ENCODE results near the gene OPCML. TPM values are rescaled to one million over a fixed set of nuclear protein-coding genes. Genes with fewer than 3 reads are reported as not detected.

Gene OPCML
- polyA plus RNA-seq, 3 donors from 2014 or later: not detected

GRCh38 chr11:133081730-133082452 lies 450.4 kb downstream of the OPCML start:
- peaks cover 0 to 9% (median 1%) of the 10 kb centered on the region in 6 donors for H3K9me3 Mint-ChIP-seq
- H3K4me3 Mint-ChIP-seq: no peak overlapping the region
- peaks cover 7% of the 10 kb centered on the region in 2 donors for H3K4me1 Mint-ChIP-seq
- peaks cover 0 to 6% (median 5%) of the 10 kb centered on the region in 3 donors for H3K36me3 Mint-ChIP-seq
- no peak for DNase-seq
- peaks cover 7 to 12% (median 8%) of the 10 kb centered on the region in 3 donors for H3K27me3 Mint-ChIP-seq (ENCODE audit: low read depth in 3 of 3)
- H3K27ac Mint-ChIP-seq: no peak overlapping the region

- H3K27me3 Mint-ChIP-seq (ENCODE audit: low read depth in 3 of 3): peaks cover 7 to 12% (median 7%) of the 10 kb centered on the region in 3 donors
- no peak for DNase-seq
- H3K9me3 Mint-ChIP-seq: peaks cover 0 to 9% (median 1%) of the 10 kb centered on the region in 6 donors
- peaks cover 0 to 6% (median 5%) of the 10 kb centered on the region in 3 donors for H3K36me3 Mint-ChIP-seq
- no peak overlapping the region for H3K4me3 Mint-ChIP-seq
- H3K4me1 Mint-ChIP-seq: peaks cover 7% of the 10 kb centered on the region in 2 donors
- H3K27ac Mint-ChIP-seq: no peak overlapping the region
Measured at GRCh38 chr11:133081020-133081419, 451.3 kb downstream of the OPCML start.

- Mint-ChIP-seq H3K4me3 (no peak overlapping the region), H3K27ac (peak overlapping the region in 1 of 6 donors; percentile 58), H3K27me3 (ENCODE audit: low read depth in 3 of 3) (peaks cover 3 to 7% (median 4%) of the 10 kb centered on the region in 3 donors), H3K36me3 (no peaks in the 10 kb centered on the region), H3K9me3 (peaks cover 0 to 2% (median under 1%) of the 10 kb centered on the region in 6 donors), H3K4me1 (peaks cover 3 to 4% of the 10 kb centered on the region in 2 donors)
- DNase-seq: no peak
Measured at GRCh38 chr11:133078591-133079404, 453.5 kb downstream of the OPCML start.

- no peaks in the 10 kb centered on the region for H3K4me1 Mint-ChIP-seq
- H3K9me3 Mint-ChIP-seq: peaks cover 0 to 2% (median under 1%) of the 10 kb centered on the region in 6 donors
- DNase-seq: no peak
- no peak overlapping the region for H3K4me3 Mint-ChIP-seq
- no peak overlapping the region for H3K27ac Mint-ChIP-seq
- H3K27me3 Mint-ChIP-seq (ENCODE audit: low read depth in 3 of 3): peaks cover 0 to 3% (median 2%) of the 10 kb centered on the region in 3 donors
- no peaks in the 10 kb centered on the region for H3K36me3 Mint-ChIP-seq
Measured at GRCh38 chr11:133078012-133078411, 454.3 kb downstream of the OPCML start.

GRCh38 chr11:133075351-133075750 lies 456.9 kb downstream of the OPCML start:
- no peaks in the 10 kb centered on the region for H3K27me3 Mint-ChIP-seq (ENCODE audit: low read depth in 3 of 3)
- no peaks in the 10 kb centered on the region for H3K4me1 Mint-ChIP-seq
- no peak overlapping the region for H3K4me3 Mint-ChIP-seq
- H3K27ac Mint-ChIP-seq: no peak overlapping the region
- H3K36me3 Mint-ChIP-seq: no peaks in the 10 kb centered on the region
- no peak for DNase-seq
- peaks cover 0 to 2% (median under 1%) of the 10 kb centered on the region in 6 donors for H3K9me3 Mint-ChIP-seq

- Mint-ChIP-seq H3K36me3 (no peaks in the 10 kb centered on the region), H3K9me3 (no peaks in the 10 kb centered on the region), H3K27me3 (ENCODE audit: low read depth in 3 of 3) (no peaks in the 10 kb centered on the region), H3K27ac (no peak overlapping the region), H3K4me1 (no peaks in the 10 kb centered on the region), H3K4me3 (no peak overlapping the region)
- DNase-seq: no peak
Measured at GRCh38 chr11:133072858-133073582, 459.3 kb downstream of the OPCML start.

GRCh38 chr11:133072378-133072777 lies 459.9 kb downstream of the OPCML start:
- no peaks in the 10 kb centered on the region for H3K36me3 Mint-ChIP-seq
- no peaks in the 10 kb centered on the region for H3K9me3 Mint-ChIP-seq
- no peak overlapping the region for H3K4me3 Mint-ChIP-seq
- H3K4me1 Mint-ChIP-seq: no peaks in the 10 kb centered on the region
- H3K27ac Mint-ChIP-seq: no peak overlapping the region
- DNase-seq: no peak
- H3K27me3 Mint-ChIP-seq (ENCODE audit: low read depth in 3 of 3): peaks cover 0 to under 1% (median 0%) of the 10 kb centered on the region in 3 donors

GRCh38 chr11:133070791-133071190 lies 461.5 kb downstream of the OPCML start:
- no peak overlapping the region for H3K27ac Mint-ChIP-seq
- H3K27me3 Mint-ChIP-seq (ENCODE audit: low read depth in 3 of 3): peaks cover 0 to 4% (median 1%) of the 10 kb centered on the region in 3 donors
- no peaks in the 10 kb centered on the region for H3K9me3 Mint-ChIP-seq
- H3K36me3 Mint-ChIP-seq: no peaks in the 10 kb centered on the region
- H3K4me3 Mint-ChIP-seq: no peak overlapping the region
- no peak for DNase-seq
- H3K4me1 Mint-ChIP-seq: no peaks in the 10 kb centered on the region

- H3K27me3 Mint-ChIP-seq (ENCODE audit: low read depth in 3 of 3): peaks cover 0 to 4% (median 1%) of the 10 kb centered on the region in 3 donors
Measured at GRCh38 chr11:133070021-133070713, 462.1 kb downstream of the OPCML start.

GRCh38 chr11:133065847-133066485 lies 466.3 kb downstream of the OPCML start:
- Mint-ChIP-seq H3K27me3 (ENCODE audit: low read depth in 3 of 3) (peaks cover 5 to 9% (median 7%) of the 10 kb centered on the region in 3 donors), H3K4me1 (no peaks in the 10 kb centered on the region), H3K27ac (no peak overlapping the region), H3K36me3 (no peaks in the 10 kb centered on the region), H3K9me3 (no peaks in the 10 kb centered on the region), H3K4me3 (peak overlapping the region in 1 of 5 donors; percentile 0)
- DNase-seq: no peak

More at GRCh38 chr11:133070021-133070713, 462.1 kb downstream of the OPCML start:
- H3K36me3 Mint-ChIP-seq: no peaks in the 10 kb centered on the region
- no peaks in the 10 kb centered on the region for H3K9me3 Mint-ChIP-seq
- DNase-seq: no peak
- H3K4me1 Mint-ChIP-seq: no peaks in the 10 kb centered on the region
- H3K4me3 Mint-ChIP-seq: no peak overlapping the region
- no peak overlapping the region for H3K27ac Mint-ChIP-seq

GRCh38 chr11:133064961-133065360 lies 467.3 kb downstream of the OPCML start:
- Mint-ChIP-seq H3K27ac (no peak overlapping the region), H3K27me3 (ENCODE audit: low read depth in 3 of 3) (peaks cover 5 to 9% (median 7%) of the 10 kb centered on the region in 3 donors), H3K9me3 (no peaks in the 10 kb centered on the region), H3K4me1 (no peaks in the 10 kb centered on the region), H3K4me3 (no peak overlapping the region), H3K36me3 (no peaks in the 10 kb centered on the region)
- no peak for DNase-seq

- H3K36me3 Mint-ChIP-seq: no peaks in the 10 kb centered on the region
- H3K27ac Mint-ChIP-seq: no peak overlapping the region
- peaks cover 0 to 1% (median 0%) of the 10 kb centered on the region in 6 donors for H3K9me3 Mint-ChIP-seq
- no peaks in the 10 kb centered on the region for H3K4me1 Mint-ChIP-seq
- DNase-seq: no peak
- H3K27me3 Mint-ChIP-seq (ENCODE audit: low read depth in 3 of 3): peaks cover 5 to 9% (median 7%) of the 10 kb centered on the region in 3 donors
- peak overlapping the region in 1 of 5 donors; percentile 61 for H3K4me3 Mint-ChIP-seq
Measured at GRCh38 chr11:133064152-133064877, 468.0 kb downstream of the OPCML start.

All from immature natural killer cell (primary cell).